ENCODE results near the gene LCK. TPM values are rescaled to one million over a fixed set of nuclear protein-coding genes. Genes with fewer than 3 reads are reported as not detected.

Gene LCK
- total and polyA plus RNA-seq, 2 donors (not counting 3 experiments of a cell fraction or from before 2014, with no cell fraction given), result 0.06 TPM; not detected in 1

DNA sequence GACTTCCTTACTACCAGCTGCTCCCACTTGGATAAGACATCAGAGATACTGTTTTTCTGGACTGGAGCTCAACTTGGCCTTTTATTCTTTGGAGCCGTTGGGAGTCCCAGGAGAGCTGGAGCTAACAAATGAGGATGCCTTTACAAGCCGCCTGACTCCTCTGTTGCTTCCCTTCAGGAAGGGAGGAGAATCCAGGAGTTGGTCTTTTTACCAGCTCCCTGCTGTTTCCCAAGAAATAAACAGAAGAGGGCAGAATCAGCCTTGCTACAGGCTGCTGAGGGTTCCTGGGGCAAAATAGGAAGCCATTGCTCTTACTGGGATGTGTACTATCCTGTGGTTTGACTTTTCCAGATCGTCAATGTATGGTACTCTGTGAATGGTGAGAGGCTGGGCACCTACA, 27.4 kb upstream of the LCK start:
- Histone ChIP-seq H3K27me3 (ENCODE audit: control insufficient read depth in 2 of 2, insufficient read depth in 2 of 2, low read length in 2 of 2) (no peaks in the 10 kb centered on the region), H3K4me3 (replicated peaks in 1 of 3; ENCODE audit: insufficient read depth in 1 of 3, low read depth in 1 of 3, low read length in 3 of 3) (no peak overlapping the region), H2AFZ (ENCODE audit: low read depth, low read length) (no peak overlapping the region), H3K27ac (ENCODE audit: insufficient read depth, low read depth, low read length) (peak overlapping the region; percentile 16), H3K9me3 (replicated peaks; ENCODE audit: control insufficient read depth, insufficient read depth, low read length) (no peaks in the 10 kb centered on the region), H3K9ac (replicated peaks; ENCODE audit: extremely low read depth, insufficient read depth, low read length) (no peak overlapping the region), H3K4me1 (ENCODE audit: control insufficient read depth, extremely low read depth, insufficient read depth, low read length) (peaks cover 26% of the 10 kb centered on the region), H3K4me2 (ENCODE audit: insufficient read depth, low read length) (peak overlapping the region; percentile 86), H3K9me1 (replicated peaks; ENCODE audit: control insufficient read depth, extremely low read depth, insufficient read depth, low read length) (no peaks in the 10 kb centered on the region), H3K36me3 (ENCODE audit: control insufficient read depth in 2 of 2, extremely low read depth in 1 of 2, insufficient read depth in 2 of 2, low read length in 2 of 2) (peaks cover 12 to 17% of the 10 kb centered on the region in 2 experiments), H4K20me1 (replicated peaks; ENCODE audit: control insufficient read depth, extremely low read depth, insufficient read depth, low read length) (no peaks in the 10 kb centered on the region), H3K79me2 (ENCODE audit: control insufficient read depth, insufficient read depth, low read length) (peaks cover 24% of the 10 kb centered on the region)
- DNase-seq (ENCODE audit: low read depth, low spot score), result peak; percentile 59
- dilution Hi-C loops (cut with MboI; ENCODE audit: extremely low pct_ligation_motif_present, low sequenced_read_pairs) (no loop called here), intact Hi-C loops (cut with micrococcal nuclease) (loop anchor here (2.0 to 5.0 kb wide), 3 partner anchors 17 to 191 kb away; partner anchors contain the start of gene MARCKSL1)
- no TSS peak for BruUV-seq (replicated peaks)
- no peak for FAIRE-seq
- TF ChIP-seq, protein P1, sequence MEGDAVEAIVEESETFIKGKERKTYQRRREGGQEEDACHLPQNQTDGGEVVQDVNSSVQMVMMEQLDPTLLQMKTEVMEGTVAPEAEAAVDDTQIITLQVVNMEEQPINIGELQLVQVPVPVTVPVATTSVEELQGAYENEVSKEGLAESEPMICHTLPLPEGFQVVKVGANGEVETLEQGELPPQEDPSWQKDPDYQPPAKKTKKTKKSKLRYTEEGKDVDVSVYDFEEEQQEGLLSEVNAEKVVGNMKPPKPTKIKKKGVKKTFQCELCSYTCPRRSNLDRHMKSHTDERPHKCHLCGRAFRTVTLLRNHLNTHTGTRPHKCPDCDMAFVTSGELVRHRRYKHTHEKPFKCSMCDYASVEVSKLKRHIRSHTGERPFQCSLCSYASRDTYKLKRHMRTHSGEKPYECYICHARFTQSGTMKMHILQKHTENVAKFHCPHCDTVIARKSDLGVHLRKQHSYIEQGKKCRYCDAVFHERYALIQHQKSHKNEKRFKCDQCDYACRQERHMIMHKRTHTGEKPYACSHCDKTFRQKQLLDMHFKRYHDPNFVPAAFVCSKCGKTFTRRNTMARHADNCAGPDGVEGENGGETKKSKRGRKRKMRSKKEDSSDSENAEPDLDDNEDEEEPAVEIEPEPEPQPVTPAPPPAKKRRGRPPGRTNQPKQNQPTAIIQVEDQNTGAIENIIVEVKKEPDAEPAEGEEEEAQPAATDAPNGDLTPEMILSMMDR (IDR thresholded peaks at IDR 0.05; ENCODE audit: extremely low read depth in 1 of 2, insufficient read depth in 1 of 2, low read depth in 1 of 2, low read length in 2 of 2), result peak in 1 of 2 donors; percentile 35
- TF ChIP-seq GATA2 (IDR thresholded peaks at IDR 0.05; ENCODE audit: insufficient read depth, insufficient read length, low read depth, low read length), result no peak
- no peak for TF ChIP-seq JUN (IDR thresholded peaks at IDR 0.05; ENCODE audit: borderline replicate concordance, insufficient read depth, insufficient read length, low read depth)
- TF ChIP-seq MYC (IDR thresholded peaks at IDR 0.05; ENCODE audit: low read depth, low read length), result no peak
- no peak for TF ChIP-seq POLR2A (IDR thresholded peaks at IDR 0.05; ENCODE audit: low read depth, low read length)
- TF ChIP-seq EZH2 (IDR thresholded peaks at IDR 0.05; ENCODE audit: borderline replicate concordance, low read depth, low read length, severe bottlenecking), result no peak
- TF ChIP-seq POLR2AphosphoS5 (IDR thresholded peaks at IDR 0.05; ENCODE audit: insufficient read depth, low read depth, low read length), result no peak
- ChIA-PET CTCF (interaction anchor here (0.6 to 2.4 kb wide), 16 partner anchors 8 to 190 kb away, joined by 3 to 33 read pairs (median 4); partner anchors contain the start of genes BSDC1 and MARCKSL1), POLR2A (interaction anchor here (0.6 to 2.4 kb wide), 2 partner anchors 109 to 112 kb away, joined by 3 to 8 read pairs; partner anchors contain the start of gene MARCKSL1)
